Uterus (tissue), 2 donors: Measurements from ENCODE around the gene ZBTB11.

ENCODE experiments used
- POLR2A ChIP-seq, 2 donors: fragments of 450-650 bp; IDR thresholded peaks; one replicate each; pipeline ENCODE4 v1.6.1; 2016; ENCODE audit warnings: antibody characterized with exemption in 2 of 2, mild to moderate bottlenecking in 1 of 2, moderate library complexity in 1 of 2
- TF ChIP-seq, protein P1 (sequence below), 4 experiments: fragments of 200-600 bp in 2 of 4; fragments of 450-650 bp in 2 of 4; sonication (generic) in 2 of 4; IDR thresholded peaks; one replicate each; pipeline ENCODE4 v1.5.1; 2016 to 2019; ENCODE audit warnings: antibody characterized with exemption in 4 of 4, mild to moderate bottlenecking in 2 of 4, moderate library complexity in 1 of 4

DNA sequence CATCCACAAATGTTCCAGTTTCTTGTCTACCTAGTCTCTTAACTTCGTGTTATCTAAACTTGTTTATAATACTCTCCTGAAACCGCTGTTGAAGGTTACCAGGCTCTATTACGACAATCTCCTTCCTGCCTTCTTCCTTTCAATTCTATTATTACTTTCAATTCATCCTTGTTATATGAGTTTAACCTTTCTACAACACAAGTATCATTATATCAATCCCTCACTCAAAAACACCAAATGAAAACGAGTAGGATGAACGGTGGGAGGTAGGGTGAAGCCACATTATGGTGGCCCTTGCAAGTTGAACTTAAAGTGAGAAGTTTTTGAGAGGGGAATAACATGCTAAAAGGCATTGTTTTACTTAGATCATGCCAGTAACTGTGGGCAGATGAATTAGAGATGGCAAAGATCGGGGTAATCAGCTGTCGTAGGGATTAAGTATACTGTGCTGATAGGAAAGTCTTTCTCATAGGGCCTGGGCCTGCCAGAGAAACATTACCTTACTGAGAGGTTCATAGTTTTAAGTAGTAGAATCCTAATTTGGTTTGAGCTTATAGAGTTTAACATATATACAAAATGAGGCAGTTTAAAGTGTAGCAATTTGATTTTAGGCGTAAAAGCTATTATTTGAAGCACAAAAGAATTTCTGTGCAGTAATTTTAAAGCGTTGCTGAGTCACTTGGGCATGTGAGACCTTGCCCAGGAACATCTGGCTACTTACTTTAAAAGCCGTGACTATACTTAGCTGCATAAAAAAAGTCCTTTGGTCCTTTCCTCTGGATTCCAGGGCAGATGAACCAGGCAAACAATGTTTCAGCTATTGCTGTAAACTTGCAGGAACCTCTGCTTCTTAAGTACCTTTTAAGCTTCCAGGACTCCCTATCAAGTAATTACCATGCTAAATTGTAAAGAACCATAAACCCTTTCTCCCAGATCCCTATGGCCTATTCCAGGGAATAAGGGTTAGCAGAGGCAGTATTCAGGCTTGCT, 44.2 kb upstream of the ZBTB11 start:
- TF ChIP-seq POLR2A (IDR thresholded peaks at IDR 0.05), result no peak
- TF ChIP-seq, protein P1, sequence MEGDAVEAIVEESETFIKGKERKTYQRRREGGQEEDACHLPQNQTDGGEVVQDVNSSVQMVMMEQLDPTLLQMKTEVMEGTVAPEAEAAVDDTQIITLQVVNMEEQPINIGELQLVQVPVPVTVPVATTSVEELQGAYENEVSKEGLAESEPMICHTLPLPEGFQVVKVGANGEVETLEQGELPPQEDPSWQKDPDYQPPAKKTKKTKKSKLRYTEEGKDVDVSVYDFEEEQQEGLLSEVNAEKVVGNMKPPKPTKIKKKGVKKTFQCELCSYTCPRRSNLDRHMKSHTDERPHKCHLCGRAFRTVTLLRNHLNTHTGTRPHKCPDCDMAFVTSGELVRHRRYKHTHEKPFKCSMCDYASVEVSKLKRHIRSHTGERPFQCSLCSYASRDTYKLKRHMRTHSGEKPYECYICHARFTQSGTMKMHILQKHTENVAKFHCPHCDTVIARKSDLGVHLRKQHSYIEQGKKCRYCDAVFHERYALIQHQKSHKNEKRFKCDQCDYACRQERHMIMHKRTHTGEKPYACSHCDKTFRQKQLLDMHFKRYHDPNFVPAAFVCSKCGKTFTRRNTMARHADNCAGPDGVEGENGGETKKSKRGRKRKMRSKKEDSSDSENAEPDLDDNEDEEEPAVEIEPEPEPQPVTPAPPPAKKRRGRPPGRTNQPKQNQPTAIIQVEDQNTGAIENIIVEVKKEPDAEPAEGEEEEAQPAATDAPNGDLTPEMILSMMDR (IDR thresholded peaks at IDR 0.05), result no peak
